CD4-positive, alpha-beta T cell treated with Interleukin-17A for 1 hour (primary cell): ENCODE measurements around the gene KRTAP5-9.
A peak's percentile ranks its signal among the peaks of the same experiment; 100 is the strongest.
"Not testable (repeated sequence)": the region's sequence is repeated elsewhere in the genome, so short reads cannot be mapped to it uniquely, and the experiment has no call there.

Experiments
- DNase-seq: peaks from one replicate; pipeline ENCODE4 v3.0.0-alpha.2; 2020

Gene KRTAP5-9

GRCh38 chr11:71563406-71563805, 15.2 kb downstream of the KRTAP5-9 start:
- DNase-seq, result peak; percentile 5

- no peak for DNase-seq
Measured at GRCh38 chr11:71564430-71564829, 16.2 kb downstream of the KRTAP5-9 start.

GRCh38 chr11:71565263-71565662, 17.0 kb downstream of the KRTAP5-9 start, which contains the start of gene KRTAP5-10:
TSS of gene KRTAP5-10 (plus strand) at chr11:71565563. CDS start at chr11:71565588, 25 bp downstream.
- no peak for DNase-seq

- no peak for DNase-seq
Measured at GRCh38 chr11:71566081-71566620, 17.9 kb downstream of the KRTAP5-9 start.

- not testable (repeated sequence) for DNase-seq
Measured at GRCh38 chr11:71566626-71567599, 18.7 kb downstream of the KRTAP5-9 start.

GRCh38 chr11:71567633-71568032, 19.4 kb downstream of the KRTAP5-9 start:
- DNase-seq, result not testable (repeated sequence)

- DNase-seq, result no peak
Measured at GRCh38 chr11:71568704-71569349, 20.6 kb downstream of the KRTAP5-9 start.

- not testable (repeated sequence) for DNase-seq
Measured at GRCh38 chr11:71571101-71571850, 23.1 kb downstream of the KRTAP5-9 start.

GRCh38 chr11:71572811-71573210, 24.6 kb downstream of the KRTAP5-9 start:
- DNase-seq, result no peak

GRCh38 chr11:71574418-71574817, 26.2 kb downstream of the KRTAP5-9 start:
- DNase-seq, result no peak

GRCh38 chr11:71575723-71576424, 27.7 kb downstream of the KRTAP5-9 start:
- DNase-seq, result no peak

GRCh38 chr11:71576688-71577465, 28.7 kb downstream of the KRTAP5-9 start:
- not testable (repeated sequence) for DNase-seq

- DNase-seq, result no peak
Measured at GRCh38 chr11:71577469-71578004, 29.3 kb downstream of the KRTAP5-9 start.

GRCh38 chr11:71579513-71579912, 31.3 kb downstream of the KRTAP5-9 start:
- DNase-seq, result not testable (repeated sequence)

- peak; percentile 34 for DNase-seq
Measured at GRCh38 chr11:71580057-71581003, 32.1 kb downstream of the KRTAP5-9 start.

GRCh38 chr11:71581826-71582225, 33.6 kb downstream of the KRTAP5-9 start:
- no peak for DNase-seq

- DNase-seq, result no peak
Measured at GRCh38 chr11:71582309-71582895, 34.2 kb downstream of the KRTAP5-9 start, which contains the start of gene KRTAP5-11. TSS of gene KRTAP5-11 (minus strand) at chr11:71582875. CDS start at chr11:71582837, 38 bp downstream.

GRCh38 chr11:71582969-71583368, 34.7 kb downstream of the KRTAP5-9 start:
- DNase-seq, result not testable (repeated sequence)

- DNase-seq, result not testable (repeated sequence)
Measured at GRCh38 chr11:71585673-71586072, 37.5 kb downstream of the KRTAP5-9 start.
